Psoas muscle (tissue), 8 donors: Measurements from ENCODE around the gene UPK3A. TPM values are rescaled to one million over a fixed set of nuclear protein-coding genes. Genes with fewer than 3 reads are reported as not detected.
"Not testable (repeated sequence)": the region's sequence is repeated elsewhere in the genome, so short reads cannot be mapped to it uniquely, and the experiment has no call there.

Experiments
- ATAC-seq, 4 donors: fragments of 200-7000 bp; cut with Tn5 transposase; one replicate each; pipeline ENCODE4 v1.9.1; 2020; ENCODE audit warnings: moderate library complexity in 3 of 4, mild to moderate bottlenecking in 2 of 4
- DNase-seq, 2 donors: peaks; one replicate each; pipeline ENCODE4 v3.0.0-alpha.2; 2020
- H3K27ac ChIP-seq: fragments of 200-600 bp; one replicate; pipeline ENCODE4 v1.8.0; 2022
- H3K27me3 ChIP-seq, 3 donors: fragments of 200-600 bp in 1 of 3; one replicate each; pipeline versions ENCODE4 v1.6.1 to v1.8.0; 2013 to 2022; ENCODE audit warnings: low read length in 2 of 3, mild to moderate bottlenecking in 2 of 3, moderate library complexity in 1 of 3; ENCODE audit not compliant: insufficient read depth in 3 of 3
- H3K36me3 ChIP-seq, 2 donors: fragments of 200-600 bp in 1 of 2; one replicate each; pipeline versions ENCODE4 v1.6.1 to v1.8.0; 2013 to 2022; ENCODE audit warnings: low read depth in 1 of 2, mild to moderate bottlenecking in 1 of 2, moderate library complexity in 1 of 2; ENCODE audit not compliant: insufficient read depth in 1 of 2
- H3K4me1 ChIP-seq: fragments of 200-600 bp; one replicate; pipeline ENCODE4 v1.8.0; 2022
- H3K4me3 ChIP-seq: fragments of 200-600 bp; one replicate; pipeline ENCODE4 v1.8.0; 2022; ENCODE audit warnings: mild to moderate bottlenecking
- H3K9me3 ChIP-seq: fragments of 200-600 bp; one replicate; pipeline ENCODE4 v1.8.0; 2022
- WGBS, 3 donors: extraction: QIAGEN DNeasy Blood & Tissue Kit; methylation state at CpG; one replicate each; pipeline versions ENCODE4 v1.1.6 to v1.1.7; 2013; 5-methylcytosine and 5-hydroxymethylcytosine counted together
- intact Hi-C, 2 donors: fragments of 100-400 bp; cut with DNase I; formaldehyde crosslinking; loops; one replicate each; pipeline versions ENCODE4 v1.11.0 to v1.14.2; 2022
- polyA plus RNA-seq, 3 donors: library from polyadenylated mRNA; stranded (reverse); fragments of 200-250 nt; gene quantifications; one replicate each; pipeline ENCODE4 v1.2.3, GENCODE V29; 2013
- total RNA-seq, 4 donors: library from RNA; stranded (reverse); fragmentation: NEBNext Ultra II Directional in 2 of 4; extraction: Animal tissue kit (Norgen Biotek cat#: 25700) in 2 of 4; gene quantifications; one replicate each; pipeline versions ENCODE4 v1.2.1 to v1.2.4, GENCODE V29; 2021 to 2023
- TF ChIP-seq, protein P1 (sequence below): fragments of 200-600 bp; IDR thresholded peaks from one replicate; pipeline ENCODE4 v1.8.0; 2022; ENCODE audit warnings: antibody characterized with exemption
- donor health status: healthy with polysubstance abuse.
- donor health status: DM: no; HTN: no; CAD: no; lungs with moderate emphysema.
- donor health status: Bipolar disorder and iron deficiency.
- donor health status: healthy.
- donor health status: DM: yes; HTN: yes; CAD: no.
- donor health status: DM: no; HTN: no; CAD: no.
- donor health status: DM: no; HTN: no; CAD: no.
- donor health status: DM: yes; HTN: yes; CAD: no.

Gene UPK3A
- total and polyA plus RNA-seq, 7 donors: 0.93 to 11.7 (median 2.5) TPM

DNA sequence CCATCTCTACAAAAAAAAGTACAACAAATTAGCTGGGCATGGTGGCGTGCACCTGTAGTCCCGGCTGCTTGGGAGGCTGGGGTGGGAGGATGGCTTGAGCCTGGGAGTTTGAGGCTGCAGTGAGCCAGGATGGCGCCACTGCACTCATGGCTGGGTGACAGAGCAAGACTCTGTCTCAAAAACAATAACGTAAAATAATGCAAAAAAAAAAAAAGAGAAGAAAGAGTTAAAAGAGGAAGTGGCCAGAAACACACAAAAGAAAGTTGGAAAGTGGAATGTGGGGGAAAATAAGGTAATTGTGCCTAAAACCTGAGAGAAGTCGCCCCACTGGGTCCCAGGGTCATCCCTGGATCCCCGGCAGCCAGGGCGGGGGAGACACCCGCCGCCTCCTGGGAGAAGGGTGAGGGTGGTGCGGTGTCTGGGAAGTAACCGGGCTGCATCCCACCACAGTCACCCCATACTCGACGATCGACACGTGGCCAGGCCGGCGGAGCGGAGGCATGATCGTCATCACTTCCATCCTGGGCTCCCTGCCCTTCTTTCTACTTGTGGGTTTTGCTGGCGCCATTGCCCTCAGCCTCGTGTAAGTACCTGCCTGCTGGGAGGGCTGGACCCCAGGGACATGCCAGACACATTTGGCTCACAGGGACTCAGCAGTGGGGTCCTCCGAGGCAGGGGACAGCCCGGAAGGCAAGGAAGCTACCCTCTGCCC lies 8.1 kb downstream of the UPK3A start:
- Histone ChIP-seq H3K4me1 (no peaks in the 10 kb centered on the region), H3K36me3 (no peaks in the 10 kb centered on the region), H3K9me3 (no peaks in the 10 kb centered on the region), H3K27me3 (peaks cover 0 to 5% (median 0%) of the 10 kb centered on the region in 3 donors), H3K27ac (no peak overlapping the region), H3K4me3 (no peak overlapping the region)
- ATAC-seq (no peak), DNase-seq (no peak)
- TF ChIP-seq, protein P1, sequence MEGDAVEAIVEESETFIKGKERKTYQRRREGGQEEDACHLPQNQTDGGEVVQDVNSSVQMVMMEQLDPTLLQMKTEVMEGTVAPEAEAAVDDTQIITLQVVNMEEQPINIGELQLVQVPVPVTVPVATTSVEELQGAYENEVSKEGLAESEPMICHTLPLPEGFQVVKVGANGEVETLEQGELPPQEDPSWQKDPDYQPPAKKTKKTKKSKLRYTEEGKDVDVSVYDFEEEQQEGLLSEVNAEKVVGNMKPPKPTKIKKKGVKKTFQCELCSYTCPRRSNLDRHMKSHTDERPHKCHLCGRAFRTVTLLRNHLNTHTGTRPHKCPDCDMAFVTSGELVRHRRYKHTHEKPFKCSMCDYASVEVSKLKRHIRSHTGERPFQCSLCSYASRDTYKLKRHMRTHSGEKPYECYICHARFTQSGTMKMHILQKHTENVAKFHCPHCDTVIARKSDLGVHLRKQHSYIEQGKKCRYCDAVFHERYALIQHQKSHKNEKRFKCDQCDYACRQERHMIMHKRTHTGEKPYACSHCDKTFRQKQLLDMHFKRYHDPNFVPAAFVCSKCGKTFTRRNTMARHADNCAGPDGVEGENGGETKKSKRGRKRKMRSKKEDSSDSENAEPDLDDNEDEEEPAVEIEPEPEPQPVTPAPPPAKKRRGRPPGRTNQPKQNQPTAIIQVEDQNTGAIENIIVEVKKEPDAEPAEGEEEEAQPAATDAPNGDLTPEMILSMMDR: no peak
- intact Hi-C loops: no loop called here
- 37 to 47% (median 47%) methylated on average over 18 to 23 of the region's 23 CpGs for WGBS, 3 donors

- H3K27ac ChIP-seq: no peak overlapping the region
- intact Hi-C loops: no loop called here
- TF ChIP-seq, protein P1: no peak
- H3K9me3 ChIP-seq: no peaks in the 10 kb centered on the region
- DNase-seq (no peak), ATAC-seq (no peak)
- H3K4me3 ChIP-seq: no peak overlapping the region
- H3K27me3 ChIP-seq: peaks cover 0 to 5% (median 0%) of the 10 kb centered on the region in 3 donors
- 75 to 84% (median 76%) methylated on average over 6 of the region's 6 CpGs for WGBS, 3 donors
- H3K4me1 ChIP-seq: no peaks in the 10 kb centered on the region
- no peaks in the 10 kb centered on the region for H3K36me3 ChIP-seq
Observed at GRCh38 chr22:45294030-45294429, 9.3 kb downstream of the UPK3A start.

DNA sequence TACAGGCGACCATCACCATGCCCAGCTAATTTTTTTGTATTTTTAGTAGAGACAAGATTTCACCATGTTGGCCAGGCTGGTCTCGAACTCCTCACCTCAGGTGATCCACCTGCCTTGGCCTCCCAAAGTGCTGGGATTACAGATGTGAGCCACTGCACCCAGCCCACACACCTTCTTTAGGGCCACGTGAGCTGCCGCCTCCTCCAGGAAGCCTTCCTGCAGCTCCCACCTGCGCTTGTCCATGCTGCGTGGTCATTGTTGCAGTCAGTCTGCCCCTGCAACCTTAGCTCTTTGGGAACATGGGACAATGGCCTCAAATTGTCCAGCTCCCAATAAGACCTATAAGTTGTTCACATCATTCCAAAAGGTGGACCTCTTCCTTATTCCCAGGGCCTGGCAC lies 10.3 kb downstream of the UPK3A start:
- H3K9me3 ChIP-seq, H3K4me1 ChIP-seq, DNase-seq, H3K36me3 ChIP-seq, H3K4me3 ChIP-seq, H3K27ac ChIP-seq, H3K27me3 ChIP-seq, intact Hi-C loops, ATAC-seq: not testable (repeated sequence)
- 92 to 95% (median 93%) methylated on average over 6 of the region's 6 CpGs for WGBS, 3 donors

DNA sequence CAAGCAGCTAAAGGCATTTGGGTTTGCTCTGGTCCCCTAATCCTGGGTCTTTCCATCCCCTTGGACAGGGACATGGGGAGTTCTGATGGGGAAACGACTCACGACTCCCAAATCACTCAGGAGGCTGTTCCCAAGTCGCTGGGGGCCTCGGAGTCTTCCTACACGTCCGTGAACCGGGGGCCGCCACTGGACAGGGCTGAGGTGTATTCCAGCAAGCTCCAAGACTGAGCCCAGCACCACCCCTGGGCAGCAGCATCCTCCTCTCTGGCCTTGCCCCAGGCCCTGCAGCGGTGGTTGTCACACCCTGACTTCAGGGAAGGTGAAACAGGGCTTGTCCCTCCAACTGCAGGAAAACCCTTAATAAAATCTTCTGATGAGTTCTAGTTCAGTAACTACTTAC lies 10.7 kb downstream of the UPK3A start:
- TF ChIP-seq, protein P1: no peak
- H3K36me3 ChIP-seq: no peaks in the 10 kb centered on the region
- 71 to 86% (median 75%) methylated on average over 9 of the region's 9 CpGs for WGBS, 3 donors
- H3K27ac ChIP-seq: no peak overlapping the region
- H3K9me3 ChIP-seq: no peaks in the 10 kb centered on the region
- no peaks in the 10 kb centered on the region for H3K4me1 ChIP-seq
- no peak overlapping the region for H3K4me3 ChIP-seq
- DNase-seq (no peak), ATAC-seq (no peak)
- intact Hi-C loops: no loop called here
- peaks cover 0 to 5% (median 0%) of the 10 kb centered on the region in 3 donors for H3K27me3 ChIP-seq

DNA sequence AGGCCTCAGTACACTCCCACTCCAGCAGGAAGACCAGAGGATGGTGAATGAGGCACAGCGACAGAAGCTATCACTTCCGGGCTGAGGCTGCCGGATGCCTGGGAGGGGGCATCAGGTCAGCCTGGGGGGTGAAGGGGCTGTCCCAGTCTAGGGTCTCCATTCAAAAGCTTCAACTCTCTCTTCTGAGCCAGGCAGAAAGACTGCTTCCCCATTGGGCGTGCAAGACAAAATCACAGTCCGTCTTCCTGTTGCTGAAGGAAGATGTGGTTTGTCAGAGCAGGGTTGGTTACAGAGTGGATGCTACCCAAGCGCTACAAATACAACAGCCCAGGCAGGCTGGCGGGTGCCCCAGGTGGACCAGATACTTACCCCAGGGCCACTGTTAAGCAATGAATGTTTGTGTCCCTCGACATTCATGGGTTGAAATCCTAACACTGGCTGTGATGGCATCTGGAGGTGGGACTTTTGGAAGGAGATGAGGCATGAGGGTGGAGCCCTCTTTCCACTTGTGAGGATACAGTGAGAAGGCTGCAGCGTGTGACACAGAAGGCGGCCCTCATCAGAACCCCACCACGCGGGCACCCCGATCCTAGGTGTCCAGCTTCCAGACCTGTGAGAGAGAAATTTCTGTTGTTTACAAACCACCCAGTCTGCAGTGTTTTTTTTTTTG lies 12.0 kb downstream of the UPK3A start:
- ATAC-seq (no peak), DNase-seq (no peak)
- TF ChIP-seq, protein P1: no peak
- no peaks in the 10 kb centered on the region for H3K36me3 ChIP-seq
- intact Hi-C loops: no loop called here
- no peaks in the 10 kb centered on the region for H3K4me1 ChIP-seq
- 72 to 82% (median 79%) methylated on average over 13 of the region's 13 CpGs for WGBS, 3 donors
- H3K9me3 ChIP-seq: no peaks in the 10 kb centered on the region
- H3K27ac ChIP-seq: no peak overlapping the region
- no peak overlapping the region for H3K4me3 ChIP-seq
- H3K27me3 ChIP-seq: peaks cover 0 to 2% (median 0%) of the 10 kb centered on the region in 3 donors
